HEK293T (cell line): Measurements from ENCODE around the gene FAM78A.

Experiments
- CTBP1 ChIP-seq: fragments of 450-650 bp; IDR thresholded peaks from 2 replicates; pipeline ENCODE4 v1.6.1; 2016; ENCODE audit warnings: borderline replicate concordance
- FOXA1 ChIP-seq: fragments of 450-650 bp; IDR thresholded peaks from 2 replicates; pipeline ENCODE4 v1.6.1; 2016; ENCODE audit warnings: mild to moderate bottlenecking
- FOXK2 ChIP-seq: fragments of 450-650 bp; IDR thresholded peaks from 2 replicates; pipeline ENCODE4 v1.6.1; 2016; ENCODE audit warnings: mild to moderate bottlenecking
- FOXM1 ChIP-seq: fragments of 450-650 bp; IDR thresholded peaks from 2 replicates; pipeline ENCODE4 v1.6.1; 2017; ENCODE audit warnings: mild to moderate bottlenecking, borderline replicate concordance
- HDGF ChIP-seq: fragments of 450-650 bp; IDR thresholded peaks from 2 replicates; pipeline ENCODE4 v1.6.1; 2017; ENCODE audit warnings: antibody characterized with exemption, borderline replicate concordance
- L3MBTL2 ChIP-seq: fragments of 450-650 bp; conservative IDR thresholded peaks from 2 replicates; pipeline ENCODE4 v1.6.1; 2016; ENCODE audit warnings: mild to moderate bottlenecking
- PKNOX1 ChIP-seq: fragments of 450-650 bp; IDR thresholded peaks from 2 replicates; pipeline ENCODE4 v1.6.1; 2016
- SP1 ChIP-seq: fragments of 450-650 bp; IDR thresholded peaks from 2 replicates; pipeline ENCODE4 v1.6.1; 2017
- SUZ12 ChIP-seq: fragments of 450-650 bp; IDR thresholded peaks from 2 replicates; pipeline ENCODE4 v1.6.1; 2016; ENCODE audit warnings: mild to moderate bottlenecking
- TARDBP ChIP-seq: fragments of 450-650 bp; IDR thresholded peaks from 2 replicates; pipeline ENCODE4 v1.6.1; 2016

DNA sequence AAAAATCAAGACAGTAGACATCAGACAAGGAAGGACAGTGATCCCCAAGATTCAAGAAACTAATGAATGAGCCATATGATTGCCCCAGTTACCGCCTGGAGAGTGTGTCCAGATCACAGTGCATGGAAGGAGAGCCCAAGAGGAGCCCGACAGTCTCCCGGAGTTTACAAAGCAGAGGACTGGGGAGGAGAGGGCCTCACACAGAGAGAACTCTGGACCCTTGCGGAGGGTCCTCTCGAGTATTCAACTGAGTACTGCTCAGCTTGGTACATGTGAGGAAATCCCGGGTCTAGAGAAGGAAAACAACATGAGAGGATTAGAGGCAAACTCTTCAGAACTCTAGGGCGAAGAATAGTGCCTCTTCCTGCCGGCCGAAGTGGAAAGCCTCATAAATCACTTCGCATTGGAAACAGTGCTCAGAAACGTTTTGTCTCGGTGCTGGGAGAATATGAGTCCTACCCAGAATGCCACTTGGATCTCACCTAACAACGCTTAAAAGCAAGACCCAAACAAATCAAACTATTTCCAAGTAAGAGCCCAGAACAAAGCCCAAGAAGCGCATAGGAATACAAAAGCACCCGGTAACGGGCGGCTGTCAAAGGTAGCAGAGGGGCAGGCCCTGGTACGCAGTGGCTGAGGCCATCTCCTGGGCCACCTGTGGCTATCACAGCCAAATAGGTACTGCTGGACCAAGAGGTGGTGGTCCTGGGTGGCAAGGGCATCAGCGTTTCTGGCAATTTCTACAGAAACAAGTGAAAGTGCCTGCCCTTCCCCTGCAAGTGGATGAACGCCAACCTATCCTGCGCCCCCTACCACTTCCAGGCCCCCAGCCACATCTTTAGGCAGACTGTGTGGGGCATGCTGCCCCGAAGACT is 36.0 kb downstream of the FAM78A start:
- no peak for TF ChIP-seq SP1
- TF ChIP-seq FOXA1 = no peak
- TF ChIP-seq FOXK2 = no peak
- no peak for TF ChIP-seq HDGF
- no peak for TF ChIP-seq TARDBP
- TF ChIP-seq SUZ12 = no peak
- no peak for TF ChIP-seq FOXM1
- no peak for TF ChIP-seq L3MBTL2
- peak; percentile 43; the same call in 1 of the 2 replicates for TF ChIP-seq PKNOX1
- TF ChIP-seq CTBP1 = no peak
